AG04450 (cell line): ENCODE data around the gene FNDC4. TPM values are rescaled to one million over a fixed set of nuclear protein-coding genes. Genes with fewer than 3 reads are reported as not detected.
"Not testable (repeated sequence)": the region's sequence is repeated elsewhere in the genome, so short reads cannot be mapped to it uniquely, and the experiment has no call there.

Experiments used
- CTCF ChIA-PET: fragments of 300-600, 350-600 bp; formaldehyde crosslinking; extraction: SDS; loops from one replicate; lab custom pipeline; 2022; ENCODE audit warnings: antibody characterized with exemption, inconsistent platforms; lab: Charles Lee
- POLR2A ChIA-PET: fragments of 350-600 bp; formaldehyde crosslinking; extraction: SDS; loops from one replicate; lab custom pipeline; 2021; ENCODE audit warnings: antibody characterized with exemption, inconsistent platforms; lab: Yijun Ruan, JAX
- DNase-seq: peaks from one replicate; pipeline ENCODE4 v3.0.0-alpha.2; 2011; ENCODE audit warnings: low read depth, low spot score
- H3K27ac ChIP-seq: one replicate; pipeline ENCODE4 v1.5.1; 2012; ENCODE audit warnings: low read depth, low read length, control low read depth
- H3K27me3 ChIP-seq: one replicate; pipeline ENCODE4 v1.6.0; 2012; ENCODE audit warnings: low read length; ENCODE audit not compliant: control insufficient read depth, insufficient read depth
- H3K4me3 ChIP-seq: 2 replicates; pipeline ENCODE4 v1.5.1; 2011; ENCODE audit warnings: mild to moderate bottlenecking, low read depth, low read length, control low read depth
- H3K9me3 ChIP-seq: 2 replicates; pipeline ENCODE4 v1.5.1; 2012; ENCODE audit warnings: low read length; ENCODE audit not compliant: control insufficient read depth, insufficient read depth
- polyA minus RNA-seq: library from RNA; depleted of rRNA, polyadenylated mRNA; stranded (reverse); fragments of >200 nt; gene quantifications from 2 replicates; pipeline ENCODE4 v1.2.3, GENCODE V29; 2011; rRNA and poly(A)+ RNA removed
- polyA plus RNA-seq: library from polyadenylated mRNA; depleted of rRNA; stranded (reverse); fragments of >200 nt; gene quantifications from 2 replicates; pipeline ENCODE4 v1.2.3, GENCODE V29; 2011; rRNA removed
- TF ChIP-seq, protein P1 (sequence below): IDR thresholded peaks from 2 replicates; pipeline ENCODE4 v1.5.1; 2011; ENCODE audit warnings: low read depth, low read length, control low read depth, inconsistent platforms

The FNDC4 gene
- polyA plus RNA-seq, result 12.3 and 12.4 TPM in 2 replicates
- polyA minus RNA-seq, result 9.6 and 12.5 TPM in 2 replicates

DNA sequence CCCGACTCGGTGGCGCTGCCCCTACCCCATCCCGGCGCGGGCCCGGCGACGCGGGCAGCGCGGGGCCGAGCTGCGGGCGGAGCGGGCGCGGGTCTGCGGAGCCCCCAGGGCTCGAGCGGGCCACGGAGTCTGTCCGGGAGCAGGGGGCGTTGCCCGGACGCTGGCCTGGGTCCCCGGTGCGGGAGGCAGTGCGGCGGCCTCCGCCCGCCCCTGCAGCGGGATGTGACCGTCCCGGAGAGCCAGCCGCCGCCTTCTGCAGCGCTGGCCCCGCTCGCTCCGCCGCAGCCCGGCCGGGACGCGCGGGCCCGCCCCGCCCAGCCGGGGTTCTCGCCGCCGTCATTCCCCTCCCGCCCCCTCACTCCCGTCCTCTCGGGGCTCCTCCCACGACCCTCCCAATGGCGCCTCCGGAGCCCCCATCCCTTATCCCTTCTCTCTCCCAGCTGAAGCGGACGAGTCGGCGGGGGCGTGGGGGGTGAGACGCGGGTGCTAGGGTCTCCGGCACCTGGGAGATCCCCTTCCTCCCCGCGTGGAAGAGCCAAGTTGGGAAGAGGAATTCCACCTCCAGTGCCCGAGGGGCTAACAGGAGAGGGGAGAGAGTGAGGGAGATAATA is at the start of gene FNDC4:
TSS of gene FNDC4 (minus strand) at position 257 of the 611 bp plus-strand sequence. CDS start 521 bp downstream, outside the sequence.
- ChIA-PET CTCF (no interaction called here), POLR2A (no interaction called here)
- Histone ChIP-seq H3K27ac (peak within 1 kb of the TSS; percentile 11), H3K27me3 (peaks cover 4% of the 10 kb centered on the region), H3K4me3 (peak within 1 kb of the TSS; percentile 73), H3K9me3 (no peaks in the 10 kb centered on the region)
- TF ChIP-seq, protein P1, sequence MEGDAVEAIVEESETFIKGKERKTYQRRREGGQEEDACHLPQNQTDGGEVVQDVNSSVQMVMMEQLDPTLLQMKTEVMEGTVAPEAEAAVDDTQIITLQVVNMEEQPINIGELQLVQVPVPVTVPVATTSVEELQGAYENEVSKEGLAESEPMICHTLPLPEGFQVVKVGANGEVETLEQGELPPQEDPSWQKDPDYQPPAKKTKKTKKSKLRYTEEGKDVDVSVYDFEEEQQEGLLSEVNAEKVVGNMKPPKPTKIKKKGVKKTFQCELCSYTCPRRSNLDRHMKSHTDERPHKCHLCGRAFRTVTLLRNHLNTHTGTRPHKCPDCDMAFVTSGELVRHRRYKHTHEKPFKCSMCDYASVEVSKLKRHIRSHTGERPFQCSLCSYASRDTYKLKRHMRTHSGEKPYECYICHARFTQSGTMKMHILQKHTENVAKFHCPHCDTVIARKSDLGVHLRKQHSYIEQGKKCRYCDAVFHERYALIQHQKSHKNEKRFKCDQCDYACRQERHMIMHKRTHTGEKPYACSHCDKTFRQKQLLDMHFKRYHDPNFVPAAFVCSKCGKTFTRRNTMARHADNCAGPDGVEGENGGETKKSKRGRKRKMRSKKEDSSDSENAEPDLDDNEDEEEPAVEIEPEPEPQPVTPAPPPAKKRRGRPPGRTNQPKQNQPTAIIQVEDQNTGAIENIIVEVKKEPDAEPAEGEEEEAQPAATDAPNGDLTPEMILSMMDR, result no peak
- no peak for DNase-seq

- H3K27me3 ChIP-seq, result no peaks in the 10 kb centered on the region
- H3K4me3 ChIP-seq, result no peak overlapping the region
- ChIA-PET CTCF (no interaction called here), POLR2A (no interaction called here)
- DNase-seq, result no peak
- no peak overlapping the region for H3K27ac ChIP-seq
- TF ChIP-seq, protein P1, result no peak
- no peaks in the 10 kb centered on the region for H3K9me3 ChIP-seq
Observed at GRCh38 chr2:27544143-27544821, 49.3 kb upstream of the FNDC4 start.

- H3K27ac ChIP-seq, H3K4me3 ChIP-seq, POLR2A ChIA-PET, H3K27me3 ChIP-seq, CTCF ChIA-PET, H3K9me3 ChIP-seq, DNase-seq: not testable (repeated sequence)
Observed at GRCh38 chr2:27539649-27540048, 44.6 kb upstream of the FNDC4 start.

DNA sequence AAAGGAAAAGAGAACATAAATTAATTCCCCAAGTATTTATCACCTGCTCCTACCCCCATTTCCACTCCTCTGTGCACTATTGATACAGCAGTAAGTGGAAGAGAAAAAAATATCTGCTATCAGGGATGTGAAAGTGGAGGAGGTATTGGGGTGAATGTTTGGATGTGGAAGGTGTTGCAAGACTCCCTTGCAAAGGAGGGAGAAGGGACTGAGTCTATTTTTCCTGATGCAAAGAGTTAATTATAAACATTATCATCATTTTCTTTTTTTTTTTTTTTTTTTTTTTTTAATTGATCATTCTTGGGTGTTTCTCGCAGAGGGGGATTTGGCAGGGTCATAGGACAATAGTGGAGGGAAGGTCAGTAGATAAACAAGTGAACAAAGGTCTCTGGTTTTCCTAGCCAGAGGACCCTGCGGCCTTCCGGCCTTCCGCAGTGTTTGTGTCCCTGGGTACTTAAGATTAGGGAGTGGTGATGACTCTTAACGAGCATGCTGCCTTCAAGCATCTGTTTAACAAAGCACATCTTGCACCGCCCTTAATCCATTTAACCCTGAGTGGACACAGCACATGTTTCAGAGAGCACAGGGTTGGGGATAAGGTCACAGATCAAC is 43.9 kb upstream of the FNDC4 start:
- POLR2A ChIA-PET, CTCF ChIA-PET: not testable (repeated sequence)

DNA sequence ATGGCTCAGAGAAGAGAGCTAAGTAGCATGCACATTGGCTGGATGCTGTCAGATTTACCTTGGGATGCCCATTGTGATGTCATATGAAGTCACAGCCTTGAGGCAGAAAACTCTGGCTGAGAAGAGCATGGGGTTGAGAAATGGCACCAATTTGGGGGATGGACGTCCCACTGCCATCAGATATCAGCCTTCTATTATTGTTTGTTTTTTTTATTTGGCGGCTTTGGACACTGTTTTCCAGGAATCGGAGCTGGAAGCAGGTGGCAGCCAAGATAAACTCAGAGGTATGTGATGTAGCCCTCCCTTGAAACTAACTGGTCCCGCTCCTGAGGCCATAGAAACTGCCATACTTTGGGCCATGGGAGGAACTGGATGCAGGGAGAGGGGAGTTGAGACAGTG is 42.3 kb upstream of the FNDC4 start:
- CTCF ChIA-PET, result no interaction called here
- H3K9me3 ChIP-seq, result no peaks in the 10 kb centered on the region
- TF ChIP-seq, protein P1, result no peak
- peaks cover 9% of the 10 kb centered on the region for H3K27me3 ChIP-seq
- no peak overlapping the region for H3K4me3 ChIP-seq
- POLR2A ChIA-PET, result no interaction called here
- H3K27ac ChIP-seq, result no peak overlapping the region
- no peak for DNase-seq

More for the DNA sequence above, 43.9 kb upstream of the FNDC4 start:
- not testable (repeated sequence) for H3K4me3 ChIP-seq, H3K27ac ChIP-seq, H3K27me3 ChIP-seq, DNase-seq, H3K9me3 ChIP-seq

DNA sequence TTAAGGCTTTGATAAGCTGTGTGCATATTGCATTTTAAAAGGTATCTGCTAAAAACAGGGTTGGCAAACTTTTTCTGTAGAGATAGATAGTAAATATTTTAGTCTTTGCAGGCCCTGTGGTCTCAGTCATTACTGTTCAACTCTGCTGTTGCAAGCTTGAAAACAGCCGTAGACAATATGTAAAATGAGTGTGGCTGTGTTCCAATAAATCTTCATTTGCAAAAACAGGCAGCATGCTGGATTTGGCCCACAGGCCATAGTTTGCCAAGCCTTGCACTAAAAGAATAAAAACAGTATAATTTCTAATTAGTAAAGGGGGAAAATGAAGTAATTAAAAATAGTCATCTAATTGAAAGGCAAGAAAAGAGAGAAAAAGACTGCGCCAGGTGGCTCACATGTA is 37.0 kb upstream of the FNDC4 start:
- Histone ChIP-seq H3K4me3 (no peak overlapping the region), H3K9me3 (no peaks in the 10 kb centered on the region), H3K27me3 (peaks cover under 1% of the 10 kb centered on the region), H3K27ac (no peak overlapping the region)
- TF ChIP-seq, protein P1, result no peak
- CTCF ChIA-PET, result no interaction called here
- POLR2A ChIA-PET, result interaction anchor here (0.7 kb wide), 1 partner anchor 71 kb away, joined by 7 read pairs; no protein-coding TSS in a partner anchor
- no peak for DNase-seq
